Superior temporal gyrus (tissue), 1 donor: Measurements from ENCODE around the gene UBR4.
"Not testable (repeated sequence)": the region's sequence is repeated elsewhere in the genome, so short reads cannot be mapped to it uniquely, and the experiment has no call there.

ENCODE experiments used
- DNase-seq: peaks from one replicate; pipeline ENCODE4 v3.0.0-alpha.2; 2016; ENCODE audit errors: extremely low spot score

Gene UBR4

DNA sequence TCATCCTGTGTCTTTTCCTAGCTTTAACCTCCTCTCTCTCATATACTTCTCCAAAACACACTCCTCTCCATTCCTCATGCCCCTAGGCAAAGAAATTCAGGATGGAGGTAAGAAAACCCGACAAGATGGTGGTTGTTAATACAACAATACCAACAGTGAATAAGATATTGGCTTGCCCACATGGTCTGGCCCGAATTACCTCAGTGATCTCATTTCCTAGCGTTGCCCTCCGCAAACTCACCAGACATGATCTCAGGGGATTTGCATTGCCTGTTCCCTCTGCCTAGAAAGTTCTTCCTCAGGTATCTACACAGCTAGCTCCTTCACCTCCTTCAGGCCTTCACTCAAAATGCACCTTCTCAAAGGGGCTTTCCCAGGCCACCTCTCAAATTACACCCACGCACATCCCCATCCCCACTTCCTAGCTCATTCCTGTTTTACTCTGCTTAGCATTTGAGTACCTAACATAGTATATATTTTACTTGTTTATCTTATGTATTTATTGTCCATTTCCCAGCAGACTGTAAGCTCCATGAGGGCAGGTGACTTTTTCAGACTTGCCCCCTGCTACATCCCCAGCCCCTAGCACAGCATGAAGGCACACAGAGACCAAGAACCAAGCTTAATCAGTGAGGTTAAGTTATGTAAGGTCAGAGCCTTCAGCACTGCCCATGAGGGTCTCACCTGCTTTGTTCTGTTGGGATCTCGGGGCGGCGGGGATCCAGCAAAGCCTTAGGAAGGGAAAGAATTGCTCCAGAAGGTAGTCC is 10.2 kb upstream of the UBR4 start:
- DNase-seq: no peak

DNA sequence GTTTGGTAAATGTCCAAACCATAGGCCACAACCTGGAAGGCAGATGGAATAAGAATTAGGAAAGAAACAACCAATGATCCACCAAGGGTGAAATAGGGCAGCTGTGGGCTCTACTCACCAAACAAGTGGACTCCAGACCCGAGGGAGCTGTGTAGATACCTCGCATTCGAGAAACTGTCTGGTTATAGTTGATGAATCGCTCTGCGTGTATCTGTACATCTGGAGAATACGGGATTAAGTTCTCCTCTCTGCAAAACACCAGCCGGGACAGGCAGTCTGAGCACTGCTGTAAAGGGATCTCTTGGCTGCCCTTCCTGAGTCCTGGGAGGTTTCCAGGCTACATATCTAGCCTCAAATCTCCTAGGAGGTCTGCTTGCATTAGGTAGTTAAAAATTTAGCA is 9.4 kb upstream of the UBR4 start:
- no peak for DNase-seq

DNA sequence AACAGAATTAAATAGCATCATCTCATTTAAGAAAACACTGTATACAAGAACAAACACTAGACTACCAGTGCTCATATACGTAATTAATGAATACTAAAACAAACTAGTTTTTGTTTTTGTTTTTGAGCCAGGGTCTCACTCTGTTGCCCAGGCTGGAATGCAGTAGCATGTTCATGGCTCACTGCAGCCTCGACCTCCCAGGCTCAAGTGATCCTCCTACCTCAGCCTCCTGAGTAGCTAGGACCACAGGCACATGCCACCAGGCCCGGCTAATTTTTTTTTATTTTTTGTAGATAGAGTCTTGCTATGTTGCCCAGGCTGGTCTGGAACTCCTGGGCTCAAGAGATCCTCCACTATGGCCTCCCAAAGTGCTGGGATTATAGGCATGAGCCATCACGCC is 6.5 kb upstream of the UBR4 start:
- DNase-seq: not testable (repeated sequence)

DNA sequence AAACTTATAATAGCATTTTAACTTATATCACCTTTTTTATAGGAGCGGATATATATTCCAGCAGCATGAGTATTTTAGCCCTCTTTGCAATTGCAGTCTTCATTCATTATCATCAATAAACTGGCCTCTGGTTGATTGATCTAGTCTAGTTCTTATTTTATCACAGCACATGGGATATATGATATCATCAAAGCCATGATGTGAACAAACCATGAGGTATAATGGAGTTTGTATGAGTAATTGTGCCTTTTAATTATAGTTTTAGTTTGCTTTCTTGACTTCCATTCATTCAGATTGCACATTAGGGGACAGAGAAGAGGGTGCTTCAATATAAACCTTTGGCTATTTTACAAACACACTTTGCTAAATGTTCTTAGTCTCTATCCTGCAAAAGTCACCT is 3.5 kb upstream of the UBR4 start:
- DNase-seq: no peak

DNA sequence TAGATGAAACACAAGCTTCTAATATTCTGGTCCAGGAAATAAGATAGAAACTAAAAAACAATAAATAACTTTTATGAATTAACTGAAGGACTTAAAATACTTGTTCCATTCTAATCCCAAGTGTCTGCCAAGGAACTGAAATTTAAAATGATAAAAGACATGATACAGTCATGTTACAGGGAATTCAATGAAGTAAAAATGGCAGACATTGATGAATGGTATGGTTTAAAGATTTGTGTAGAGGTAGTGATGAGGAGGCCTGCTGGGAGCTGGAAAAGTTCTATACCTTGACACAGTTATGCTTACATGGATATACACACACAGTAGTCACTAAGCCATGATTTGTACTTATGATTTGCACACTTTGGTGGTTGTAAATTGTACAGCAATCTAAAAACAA is 2.1 kb upstream of the UBR4 start:
- no peak for DNase-seq

DNA sequence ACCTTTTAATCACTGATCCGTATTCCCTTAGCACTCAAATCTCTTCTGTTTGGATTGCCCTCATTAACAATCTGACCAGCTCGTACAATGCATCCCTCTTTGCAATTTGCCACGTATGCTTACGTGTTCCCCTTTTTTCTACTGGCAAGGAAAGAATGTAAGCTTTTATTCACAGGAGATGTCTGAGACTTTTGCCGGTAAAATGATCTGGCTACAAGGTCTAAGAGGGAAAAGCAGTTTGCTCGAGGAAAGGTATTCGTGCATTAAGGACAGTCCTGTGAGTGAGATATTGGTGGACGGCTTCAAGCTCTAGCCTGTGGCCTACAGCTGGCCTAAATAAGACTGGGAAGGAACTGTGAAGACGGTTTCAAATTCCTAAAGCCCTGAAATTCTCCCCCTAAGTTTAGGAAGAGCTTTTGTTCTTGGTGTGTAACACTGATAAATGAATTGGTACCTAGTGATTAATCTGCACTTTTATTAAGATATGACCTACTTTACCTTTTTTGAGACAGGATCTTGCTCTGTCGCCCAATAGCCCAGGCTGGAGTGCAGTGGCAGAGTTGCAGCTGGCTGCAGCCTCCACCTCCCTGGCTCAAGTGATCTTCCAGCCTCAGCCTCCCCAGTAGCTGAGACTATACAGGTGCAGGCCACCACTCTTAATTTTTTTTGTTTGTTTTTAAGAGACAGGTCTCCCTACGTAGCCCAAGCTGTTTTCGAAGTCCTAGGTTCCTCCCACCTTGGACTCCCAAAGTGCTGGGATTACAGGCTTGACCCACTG is 895 bp upstream of the UBR4 start:
- no peak for DNase-seq

DNA sequence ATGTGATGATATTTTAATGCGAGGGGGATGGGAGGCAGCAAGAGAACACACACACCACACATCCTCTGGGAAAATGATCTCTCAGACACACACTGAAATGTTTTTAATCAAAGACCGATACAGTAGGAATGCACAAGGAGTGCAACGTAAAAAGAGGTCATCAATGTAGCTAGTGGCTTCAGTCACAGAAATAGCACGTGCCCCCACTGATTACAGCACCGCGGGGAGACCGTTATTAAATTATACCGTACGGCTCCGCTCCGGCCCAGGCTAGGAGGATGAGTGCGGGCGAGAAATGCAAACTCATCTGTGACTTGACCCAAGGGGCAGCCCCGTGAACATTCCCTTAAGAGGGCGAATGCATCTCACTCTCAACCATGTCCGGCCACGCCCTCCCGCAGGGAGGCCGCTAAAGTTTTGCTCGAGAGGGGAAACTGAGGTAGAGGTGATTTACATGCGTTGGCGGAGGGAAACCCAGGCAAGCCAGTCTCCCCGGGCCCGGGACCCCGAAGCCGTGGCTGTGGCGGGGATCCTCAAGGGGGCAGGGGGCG is 552 bp downstream of the UBR4 start:
- DNase-seq: peak; percentile 15

DNA sequence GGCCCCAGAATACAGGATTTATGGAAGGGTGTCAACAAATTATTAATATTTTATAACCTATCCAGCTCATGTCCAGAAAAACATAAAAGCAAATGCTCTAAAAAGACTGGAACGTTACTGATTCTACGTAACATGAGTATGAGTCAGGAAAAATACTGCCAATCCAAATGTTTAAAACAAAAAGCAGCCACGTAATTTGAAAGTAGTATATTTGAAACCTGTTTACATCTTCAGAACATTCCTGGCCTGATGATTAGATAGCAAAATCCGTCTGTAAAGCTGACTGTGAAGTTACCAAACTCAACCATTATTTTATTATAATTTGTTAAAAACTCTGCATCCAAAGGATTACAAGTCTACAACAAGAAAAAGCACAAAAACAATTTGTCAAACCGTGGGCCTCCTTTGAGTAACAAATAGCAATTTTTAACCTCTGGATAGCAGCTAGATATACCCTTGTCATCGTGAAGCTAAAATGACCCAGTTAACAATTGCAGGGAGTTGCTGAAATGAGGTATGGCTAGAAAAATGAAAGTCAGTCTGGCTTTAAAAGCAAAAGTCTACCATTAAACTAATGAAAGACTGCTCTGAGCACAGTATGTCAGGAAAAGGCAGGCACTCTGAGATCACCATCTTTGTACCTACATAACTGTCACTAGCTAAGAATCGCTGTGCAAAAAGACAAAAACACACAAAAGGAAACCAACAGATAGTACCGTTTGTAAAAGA is 1.2 kb downstream of the UBR4 start:
- no peak for DNase-seq

DNA sequence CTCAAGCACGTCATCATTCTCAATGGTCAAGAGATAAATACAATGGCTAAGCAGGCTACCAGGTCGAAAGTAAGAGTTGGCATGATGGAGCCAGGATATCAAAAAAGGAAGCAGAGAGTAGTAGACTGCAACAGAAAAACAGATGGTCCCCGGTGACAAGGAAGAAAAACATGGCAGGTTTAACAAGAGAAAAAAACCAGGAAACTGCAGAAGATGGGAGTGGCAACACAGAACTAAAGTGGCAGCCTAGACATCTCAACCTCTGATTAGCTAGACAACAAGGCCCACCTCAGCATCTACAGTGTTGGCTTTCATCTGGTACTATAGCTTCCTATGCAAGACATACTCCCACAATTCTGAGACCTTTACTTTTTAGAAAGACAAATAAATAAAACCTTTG is 3.1 kb downstream of the UBR4 start:
- DNase-seq: no peak

DNA sequence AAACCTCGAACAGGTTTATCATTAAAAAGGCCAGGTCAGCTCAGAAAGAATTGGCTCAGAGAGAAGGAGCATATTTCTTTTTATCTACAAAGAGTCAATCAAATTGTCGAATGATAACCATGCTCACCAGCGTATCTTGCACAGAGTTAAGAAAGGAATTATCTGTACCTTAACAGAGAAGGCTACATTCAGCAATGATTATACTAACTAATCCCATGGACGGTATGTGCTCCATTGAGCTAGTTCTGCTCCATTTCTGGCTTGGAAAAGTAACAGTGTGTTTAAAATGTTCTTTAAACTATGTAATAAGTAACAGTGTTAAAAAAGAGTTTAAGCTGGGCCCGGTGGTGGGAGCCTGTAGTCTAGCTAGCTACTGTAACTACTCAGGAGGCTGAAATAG is 4.2 kb downstream of the UBR4 start:
- no peak for DNase-seq

DNA sequence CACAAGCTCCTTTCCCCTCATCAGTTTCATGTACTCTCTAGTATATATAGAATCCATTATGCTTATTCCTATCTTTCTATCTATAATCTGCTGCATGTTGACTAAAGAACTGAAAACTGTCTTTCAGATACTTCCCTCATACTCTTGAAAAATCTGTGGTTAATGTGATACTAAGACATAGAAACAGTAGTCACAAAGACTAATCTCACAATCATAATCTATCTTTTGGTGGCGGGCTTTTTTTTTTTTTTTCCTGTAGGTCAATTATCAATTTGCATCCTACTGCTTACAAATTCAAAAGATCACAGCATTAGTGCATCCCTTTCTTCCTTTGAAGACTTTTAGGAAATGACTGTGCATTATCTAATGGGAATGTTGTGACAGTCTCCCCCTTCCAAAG is 4.7 kb downstream of the UBR4 start:
- no peak for DNase-seq

DNA sequence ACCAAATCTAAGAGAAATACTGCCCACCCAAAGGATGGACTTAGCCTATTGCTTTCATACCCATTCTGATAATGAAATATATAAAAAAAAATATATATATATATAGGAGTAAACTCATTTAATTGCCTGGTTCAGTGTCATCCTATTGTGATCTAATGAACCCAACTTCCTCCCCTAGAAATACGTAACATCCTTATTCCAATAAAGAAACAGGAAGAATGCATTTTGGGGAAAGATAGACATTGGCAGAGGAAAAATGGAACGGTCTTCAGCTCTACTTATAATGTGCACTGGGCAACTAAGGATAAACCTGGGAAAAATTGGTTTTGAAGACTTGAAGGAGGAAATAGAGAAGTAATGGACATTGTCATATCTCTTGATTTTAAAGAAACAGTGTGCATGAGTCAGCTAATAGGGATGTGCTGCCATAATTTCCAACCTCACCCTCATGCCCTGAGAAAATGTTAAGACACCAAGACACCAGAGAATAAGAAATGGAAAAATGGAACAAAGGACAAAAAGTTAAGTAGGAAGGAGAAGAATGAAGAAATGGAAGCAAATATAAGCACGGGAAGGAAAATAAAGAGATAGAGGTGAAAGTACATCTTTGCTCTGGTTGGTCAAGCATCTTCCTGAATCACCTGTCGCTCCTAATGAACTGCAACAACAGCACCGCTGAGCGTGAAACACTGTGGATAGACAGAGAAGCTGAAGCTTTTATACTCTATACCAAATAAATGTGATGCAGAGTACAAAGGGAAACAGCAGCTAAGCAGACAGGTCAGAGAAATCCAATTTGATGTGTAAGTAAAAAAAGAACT is 5.4 kb downstream of the UBR4 start:
- DNase-seq: no peak

DNA sequence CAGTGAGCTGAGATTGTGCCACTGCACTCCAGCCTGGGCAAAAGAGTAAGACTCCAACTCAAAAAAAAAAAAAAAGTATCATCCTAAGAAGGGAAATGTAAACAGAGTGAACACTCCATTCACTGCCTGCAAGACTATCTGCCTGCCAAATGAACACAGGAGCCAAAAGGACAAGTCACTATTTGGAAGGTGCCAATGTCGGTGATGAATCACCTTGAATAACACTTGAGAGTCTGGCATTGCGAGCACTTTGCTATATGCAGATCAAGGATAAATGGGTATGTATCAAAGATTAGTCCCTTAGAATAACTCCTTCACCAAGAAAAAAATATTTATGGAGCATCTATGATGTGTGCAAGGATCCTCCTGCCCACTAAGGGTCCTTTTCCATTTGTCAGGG is 6.6 kb downstream of the UBR4 start:
- no peak for DNase-seq

DNA sequence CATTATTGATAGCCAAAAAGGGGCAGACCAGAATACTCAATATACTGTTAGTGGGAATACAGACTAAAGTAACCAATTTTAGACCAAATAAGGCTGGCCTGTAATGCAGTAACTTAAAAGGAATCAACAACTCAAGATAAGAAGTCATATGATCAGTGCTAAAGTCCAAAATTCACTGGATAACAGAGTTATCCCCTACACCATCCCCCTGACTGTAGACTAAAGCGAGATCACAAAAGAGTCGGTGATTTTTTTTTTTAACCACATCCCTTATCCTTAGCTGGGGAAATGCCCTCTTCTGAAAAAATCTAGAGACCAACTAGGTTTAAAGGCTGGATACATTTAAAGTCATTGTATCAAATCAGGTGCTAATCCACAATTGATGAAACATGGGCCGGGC is 7.7 kb downstream of the UBR4 start:
- no peak for DNase-seq

DNA sequence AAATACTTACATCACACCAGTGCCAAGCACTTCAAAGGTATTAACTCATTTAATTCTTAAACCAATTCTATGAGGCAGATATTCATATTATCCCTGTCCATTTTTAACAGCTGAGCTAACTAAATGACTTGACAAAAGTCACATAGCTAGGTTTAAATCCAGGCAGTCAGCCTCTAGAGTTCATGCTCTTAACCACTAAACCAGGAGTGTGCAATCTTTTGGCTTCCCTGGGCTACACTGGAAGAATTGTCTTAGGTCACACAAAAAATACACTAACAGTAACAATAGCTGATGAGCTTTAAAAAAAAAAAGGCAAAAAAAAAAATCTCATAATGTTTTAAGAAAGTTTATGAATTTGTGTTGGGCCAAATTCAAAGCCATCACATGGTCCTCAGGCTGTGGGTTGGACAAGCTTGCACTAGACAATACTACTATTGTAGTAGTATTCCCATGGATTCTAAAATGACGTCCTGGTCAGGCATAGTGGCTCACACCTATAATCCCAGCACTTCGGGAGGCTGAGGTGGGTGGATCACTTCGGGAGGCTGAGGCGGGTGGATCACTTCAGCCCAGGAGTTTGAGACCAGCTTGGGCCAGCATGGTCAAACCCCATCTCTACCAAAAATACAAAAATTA is 10.0 kb downstream of the UBR4 start:
- no peak for DNase-seq

DNA sequence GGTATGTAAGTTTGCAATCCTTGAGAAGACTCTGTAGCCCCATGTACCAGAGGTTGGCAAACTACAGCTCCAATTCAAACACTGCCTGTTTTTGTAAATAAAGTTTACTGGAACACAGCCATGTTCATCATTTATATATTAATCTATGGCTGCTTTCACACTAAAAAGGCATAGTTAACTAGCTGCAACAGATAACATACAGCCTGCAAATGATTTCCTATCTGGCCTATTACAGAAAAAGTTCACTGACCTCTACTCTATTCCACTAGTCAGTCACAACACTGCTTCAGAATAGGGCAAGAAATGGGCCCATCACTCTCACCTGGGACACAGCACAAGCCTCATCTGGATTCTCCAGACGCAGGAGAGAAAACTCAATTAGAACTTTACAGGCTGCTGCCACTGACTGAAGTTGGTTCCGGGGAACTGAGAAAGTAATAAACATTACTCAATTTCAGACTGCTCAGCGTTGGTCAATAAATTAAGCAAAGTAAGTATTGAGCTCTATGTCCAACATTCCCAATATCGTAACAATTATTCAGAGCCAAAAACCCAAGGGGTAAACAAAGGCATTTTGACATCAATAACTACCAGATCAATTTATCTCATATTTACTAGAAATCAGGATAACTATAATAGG is 10.6 kb downstream of the UBR4 start:
- DNase-seq: no peak

DNA sequence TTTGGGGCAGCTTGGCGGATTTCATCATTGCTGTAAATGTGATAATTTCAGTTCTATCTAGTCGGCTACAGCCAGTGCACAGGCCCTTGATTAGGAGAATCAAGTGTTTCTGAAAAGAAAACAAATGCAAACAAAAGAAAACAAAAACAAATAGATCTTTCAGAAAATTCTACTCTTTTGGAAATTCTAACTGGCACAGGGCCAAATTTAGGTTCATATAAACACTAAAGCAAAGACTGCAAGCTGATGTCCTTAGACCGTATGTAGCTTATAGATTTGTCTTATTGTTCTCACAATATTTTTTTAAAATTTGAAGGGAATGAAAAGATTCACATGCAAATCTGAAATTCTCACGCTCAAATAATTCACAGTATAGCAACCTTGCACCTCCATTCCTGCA is 11.2 kb downstream of the UBR4 start:
- no peak for DNase-seq

DNA sequence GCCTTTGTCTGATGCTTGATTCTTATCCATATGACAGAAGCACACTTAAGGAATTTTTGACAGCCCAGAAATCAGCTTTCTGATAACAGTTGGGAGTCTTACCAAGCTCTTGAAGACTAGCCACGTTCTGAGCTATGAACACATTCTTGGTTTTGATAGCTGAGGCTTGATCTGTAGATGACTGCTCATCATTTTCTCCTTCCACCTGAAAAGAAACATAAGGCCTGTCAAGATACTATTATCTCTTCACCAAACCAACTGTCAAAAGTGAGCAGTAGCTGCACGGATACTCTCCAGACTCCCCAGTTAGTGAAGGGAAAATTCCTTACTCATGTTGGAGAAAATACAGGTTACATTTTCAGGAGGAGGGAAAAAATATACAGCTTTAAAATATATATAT is 12.2 kb downstream of the UBR4 start:
- no peak for DNase-seq

DNA sequence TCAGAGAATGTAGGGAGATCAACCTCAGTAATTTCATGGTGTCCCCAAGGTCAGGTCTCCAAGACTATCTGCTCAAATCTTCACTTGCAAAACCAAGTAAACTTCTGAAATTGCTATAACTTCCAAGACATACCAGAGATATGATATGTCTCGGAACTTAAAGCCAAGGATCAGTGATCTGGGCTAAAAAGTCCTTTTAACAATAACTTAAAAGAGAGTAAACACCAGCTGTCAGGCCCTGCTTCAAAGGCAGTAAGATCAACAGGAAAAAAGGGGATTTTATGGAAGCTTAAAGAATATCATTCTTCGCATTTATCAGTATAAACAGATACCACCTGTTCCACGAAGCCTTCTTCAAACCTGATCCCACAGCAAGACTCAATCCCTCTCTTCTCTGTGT is 13.7 kb downstream of the UBR4 start:
- DNase-seq: no peak

DNA sequence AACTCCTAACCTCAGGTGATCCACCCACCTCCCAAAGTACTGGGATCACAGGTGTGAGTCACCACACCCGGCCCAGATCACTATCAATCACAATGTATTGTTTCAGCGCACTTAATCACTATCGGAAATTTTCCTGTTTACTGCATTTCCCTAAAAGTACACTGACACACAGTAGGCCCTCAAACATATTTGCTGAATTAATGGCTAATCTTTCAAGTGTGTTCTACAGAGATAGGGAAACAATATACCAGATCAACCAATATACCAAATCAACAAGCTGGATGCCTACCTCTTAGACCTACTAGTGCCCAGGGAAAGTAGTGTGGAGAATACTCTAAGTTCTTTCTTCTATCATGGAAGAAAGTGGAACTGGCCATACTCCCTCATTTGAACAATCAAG is 17.1 kb downstream of the UBR4 start:
- no peak for DNase-seq

DNA sequence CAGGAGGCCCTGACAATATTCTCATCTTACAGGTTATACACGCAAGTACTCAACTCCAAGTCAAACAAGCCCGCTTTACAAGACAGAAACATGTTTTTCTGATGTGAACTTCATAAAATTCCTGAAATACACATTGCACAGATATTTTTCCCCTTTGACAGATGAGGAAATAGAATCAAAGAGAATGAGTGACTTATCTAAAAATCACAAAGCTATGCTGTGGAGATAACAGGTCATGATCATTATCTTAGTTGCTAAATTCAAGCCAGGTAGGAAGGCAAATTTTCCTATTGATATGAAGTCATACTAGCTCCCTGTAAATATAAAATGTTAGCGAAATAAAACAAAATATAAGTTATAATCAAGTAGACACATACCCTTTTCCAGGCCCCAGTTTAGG is 18.3 kb downstream of the UBR4 start:
- DNase-seq: no peak
